ENCODE results near the gene DAAM1. TPM values are rescaled to one million over a fixed set of nuclear protein-coding genes. Genes with fewer than 3 reads are reported as not detected.

The DAAM1 gene
- total RNA-seq (2022) (35.3 and 37.3 TPM in 2 replicates), Bru-seq, nascent RNA (percentile 74 among the genes with signal in this experiment), BruChase-seq, experiment 1, labeled RNA remaining after a 2-hour chase (percentile 67 among the genes with signal in this experiment), BruChase-seq, experiment 2, labeled RNA remaining after a 6-hour chase (percentile 62 among the genes with signal in this experiment)
- long read RNA-seq, full-length matches to known transcripts = 13 of 17 reads
- long read RNA-seq, partial matches to known transcripts = 1 of 17 reads
- long read RNA-seq, other reads (novel, unspliced or antisense) = 3 of 17 reads

DNA sequence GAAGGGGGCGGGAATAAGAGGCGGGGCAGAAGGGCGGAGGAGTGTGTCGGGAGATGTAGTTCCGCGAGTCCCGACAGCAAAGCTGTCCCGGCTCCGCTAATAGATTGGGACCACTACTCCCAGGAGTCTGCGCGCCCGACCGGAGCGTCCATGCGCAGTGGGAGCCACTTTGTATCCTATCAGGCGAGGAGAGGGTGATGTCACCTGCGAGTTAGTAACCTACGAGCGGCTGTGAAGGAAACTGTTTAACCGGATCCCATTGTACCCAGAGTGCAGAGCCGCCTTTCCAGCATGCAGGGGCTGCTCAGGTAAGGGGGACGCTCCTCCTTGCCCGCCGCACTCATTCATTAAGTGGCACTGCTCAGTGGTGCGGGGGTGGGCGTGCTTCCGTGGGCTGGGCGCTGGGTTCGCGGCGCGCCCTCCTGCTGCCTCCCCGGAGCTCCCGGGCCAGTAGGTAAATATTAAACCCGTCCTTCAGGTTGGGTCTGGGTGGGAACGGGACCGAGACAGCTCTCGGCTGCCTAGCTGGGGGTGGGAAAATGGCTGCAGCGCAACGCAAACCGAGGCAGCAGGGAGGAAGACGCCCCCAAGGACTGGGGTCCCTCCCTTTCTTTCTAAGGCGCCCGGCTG is at the start of gene DAAM1:
Gene DAAM1 (plus strand): TSS at position 207 of the 630 bp plus-strand sequence. CDS start 74,811 bp downstream, outside the sequence.
- peak within 1 kb of the TSS; percentile 89 for H3K4me3 ChIP-seq (ENCODE audit: low read depth, low read length)
- no peaks in the 10 kb centered on the region for H3K27me3 ChIP-seq (replicated peaks; ENCODE audit: control insufficient read depth, insufficient read depth, low read length)
- intact Hi-C loops (cut with micrococcal nuclease; ENCODE audit: unreplicated experiment) = loop anchor here (2.0 kb wide), 2 partner anchors 62 to 126 kb away; no protein-coding TSS in a partner anchor
- Mint-ChIP-seq H3K4me1 (ENCODE audit: low read depth, unreplicated experiment) (peaks cover 11% of the 10 kb centered on the region), H3K4me3 (ENCODE audit: unreplicated experiment) (peak within 1 kb of the TSS; percentile 96), H3K9me3 (ENCODE audit: unreplicated experiment) (no peaks in the 10 kb centered on the region), H3K36me3 (ENCODE audit: insufficient read depth, unreplicated experiment) (no peaks in the 10 kb centered on the region), H3K27ac (ENCODE audit: unreplicated experiment) (peak within 1 kb of the TSS; percentile 31), H3K27me3 (ENCODE audit: insufficient read depth, unreplicated experiment) (peaks cover 2% of the 10 kb centered on the region)
- no peaks in the 10 kb centered on the region for H3K9me3 ChIP-seq
- ChIA-PET POLR2A (interaction anchor here (0.5 to 1.2 kb wide), 4 partner anchors 9 to 552 kb away, joined by 3 to 6 read pairs (median 3); partner anchors contain the start of genes JKAMP and L3HYPDH), CTCF (interaction anchor here (0.6 to 1.4 kb wide), 8 partner anchors 27 to 701 kb away, joined by 3 to 5 read pairs (median 3); no protein-coding TSS in a partner anchor)
- H3K4me1 ChIP-seq = 0 out of 2 replicates have a peak, but pooled peaks cover 5% of the 10 kb centered on the region
- TF ChIP-seq, protein P1, sequence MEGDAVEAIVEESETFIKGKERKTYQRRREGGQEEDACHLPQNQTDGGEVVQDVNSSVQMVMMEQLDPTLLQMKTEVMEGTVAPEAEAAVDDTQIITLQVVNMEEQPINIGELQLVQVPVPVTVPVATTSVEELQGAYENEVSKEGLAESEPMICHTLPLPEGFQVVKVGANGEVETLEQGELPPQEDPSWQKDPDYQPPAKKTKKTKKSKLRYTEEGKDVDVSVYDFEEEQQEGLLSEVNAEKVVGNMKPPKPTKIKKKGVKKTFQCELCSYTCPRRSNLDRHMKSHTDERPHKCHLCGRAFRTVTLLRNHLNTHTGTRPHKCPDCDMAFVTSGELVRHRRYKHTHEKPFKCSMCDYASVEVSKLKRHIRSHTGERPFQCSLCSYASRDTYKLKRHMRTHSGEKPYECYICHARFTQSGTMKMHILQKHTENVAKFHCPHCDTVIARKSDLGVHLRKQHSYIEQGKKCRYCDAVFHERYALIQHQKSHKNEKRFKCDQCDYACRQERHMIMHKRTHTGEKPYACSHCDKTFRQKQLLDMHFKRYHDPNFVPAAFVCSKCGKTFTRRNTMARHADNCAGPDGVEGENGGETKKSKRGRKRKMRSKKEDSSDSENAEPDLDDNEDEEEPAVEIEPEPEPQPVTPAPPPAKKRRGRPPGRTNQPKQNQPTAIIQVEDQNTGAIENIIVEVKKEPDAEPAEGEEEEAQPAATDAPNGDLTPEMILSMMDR (IDR thresholded peaks at IDR 0.05; ENCODE audit: insufficient read depth in 1 of 2, low read depth in 1 of 2, low read length in 1 of 2, severe bottlenecking in 1 of 2, unreplicated experiment in 1 of 2) = no peak
- H3K36me3 ChIP-seq (ENCODE audit: control insufficient read depth, insufficient read depth, low read length) = no peaks in the 10 kb centered on the region
- peak; percentile 96 to 98 for DNase-seq
- no TSS peak for BruUV-seq (replicated peaks)

DNA sequence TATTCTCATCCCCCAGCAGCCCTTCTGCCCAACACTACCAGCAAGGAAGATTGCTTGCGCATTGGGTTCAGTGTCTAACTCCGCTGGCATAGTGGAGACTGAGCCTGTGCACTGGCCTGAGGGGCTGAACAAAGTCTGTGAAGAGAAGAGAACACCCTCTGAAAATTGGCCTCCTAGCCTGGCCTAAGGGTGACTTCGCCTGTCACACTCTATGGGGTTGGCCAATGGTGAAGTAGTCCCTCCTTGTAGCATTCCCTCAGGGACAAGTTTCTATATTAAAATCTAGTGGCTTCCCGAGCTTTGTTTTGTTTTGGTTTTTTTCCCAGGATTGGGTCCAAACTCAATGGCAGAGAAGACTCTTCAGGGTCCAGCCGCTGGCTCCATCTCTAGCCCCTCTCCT is 49.1 kb upstream of the DAAM1 start:
- H3K9me3 ChIP-seq = no peaks in the 10 kb centered on the region
- no peak for DNase-seq
- no peaks in the 10 kb centered on the region for H3K36me3 ChIP-seq (ENCODE audit: control insufficient read depth, insufficient read depth, low read length)
- Mint-ChIP-seq H3K36me3 (ENCODE audit: insufficient read depth, unreplicated experiment) (no peaks in the 10 kb centered on the region), H3K4me1 (ENCODE audit: low read depth, unreplicated experiment) (no peaks in the 10 kb centered on the region), H3K4me3 (ENCODE audit: unreplicated experiment) (no peak overlapping the region), H3K9me3 (ENCODE audit: unreplicated experiment) (no peaks in the 10 kb centered on the region), H3K27me3 (ENCODE audit: insufficient read depth, unreplicated experiment) (peaks cover 13% of the 10 kb centered on the region), H3K27ac (ENCODE audit: unreplicated experiment) (no peak overlapping the region)
- POLR2A ChIA-PET = no interaction called here
- H3K4me1 ChIP-seq = no peaks in the 10 kb centered on the region
- no peaks in the 10 kb centered on the region for H3K27me3 ChIP-seq (replicated peaks; ENCODE audit: control insufficient read depth, insufficient read depth, low read length)
- intact Hi-C loops (cut with micrococcal nuclease; ENCODE audit: unreplicated experiment) = no loop called here
- BruUV-seq (replicated peaks) = no TSS peak
- TF ChIP-seq, protein P1 (IDR thresholded peaks at IDR 0.05; ENCODE audit: insufficient read depth in 1 of 2, low read depth in 1 of 2, low read length in 1 of 2, severe bottlenecking in 1 of 2, unreplicated experiment in 1 of 2) = no peak
- no peak overlapping the region for H3K4me3 ChIP-seq (ENCODE audit: low read depth, low read length)
- CTCF ChIA-PET = no interaction called here

DNA sequence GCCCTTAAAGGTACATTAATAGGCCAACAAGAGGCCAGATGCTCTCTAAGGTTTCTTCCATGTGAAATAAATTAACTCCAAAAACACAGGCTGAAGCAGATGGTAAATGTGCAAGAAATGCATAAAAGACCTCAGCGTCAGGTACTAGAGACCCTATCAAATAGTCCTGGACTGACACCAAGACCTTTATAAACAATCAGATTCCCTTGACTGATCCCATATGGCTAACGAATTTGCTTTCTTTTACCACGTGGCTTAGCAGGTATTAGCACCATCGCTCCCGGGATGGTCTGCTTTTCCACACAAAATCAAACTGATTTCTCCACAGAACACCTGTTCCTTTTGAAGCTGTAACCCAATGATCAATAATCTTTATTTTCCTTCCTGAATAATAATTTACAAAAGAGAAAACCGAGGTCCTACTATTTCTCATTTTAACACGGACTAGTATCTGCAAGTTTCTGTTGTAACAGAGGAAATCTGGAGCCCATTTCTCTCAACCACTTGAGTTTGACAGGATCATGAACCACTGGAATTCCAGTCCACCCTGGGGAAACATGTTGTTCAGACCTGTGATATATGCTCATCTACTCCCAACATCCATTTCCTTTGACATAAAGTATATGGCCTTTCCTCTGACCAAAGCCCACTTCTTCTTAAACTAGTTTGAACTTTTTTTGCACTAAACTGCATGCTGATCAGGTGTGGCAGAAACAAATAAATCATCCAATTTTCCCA is 48.2 kb upstream of the DAAM1 start:
- H3K36me3 ChIP-seq (ENCODE audit: control insufficient read depth, insufficient read depth, low read length) = no peaks in the 10 kb centered on the region
- no TSS peak for BruUV-seq (replicated peaks)
- H3K4me1 ChIP-seq = no peaks in the 10 kb centered on the region
- H3K9me3 ChIP-seq = no peaks in the 10 kb centered on the region
- no peak for DNase-seq
- ChIA-PET CTCF (no interaction called here), POLR2A (no interaction called here)
- H3K4me1 Mint-ChIP-seq (ENCODE audit: low read depth, unreplicated experiment) = no peaks in the 10 kb centered on the region
- H3K27ac Mint-ChIP-seq (ENCODE audit: unreplicated experiment) = no peak overlapping the region
- H3K4me3 Mint-ChIP-seq (ENCODE audit: unreplicated experiment) = no peak overlapping the region
- TF ChIP-seq, protein P1 (IDR thresholded peaks at IDR 0.05; ENCODE audit: insufficient read depth in 1 of 2, low read depth in 1 of 2, low read length in 1 of 2, severe bottlenecking in 1 of 2, unreplicated experiment in 1 of 2) = no peak
- no peaks in the 10 kb centered on the region for H3K36me3 Mint-ChIP-seq (ENCODE audit: insufficient read depth, unreplicated experiment)
- peaks cover 19% of the 10 kb centered on the region for H3K27me3 Mint-ChIP-seq (ENCODE audit: insufficient read depth, unreplicated experiment)
- H3K4me3 ChIP-seq (ENCODE audit: low read depth, low read length) = no peak overlapping the region
- no peaks in the 10 kb centered on the region for H3K9me3 Mint-ChIP-seq (ENCODE audit: unreplicated experiment)
- intact Hi-C loops (cut with micrococcal nuclease; ENCODE audit: unreplicated experiment) = no loop called here
- no peaks in the 10 kb centered on the region for H3K27me3 ChIP-seq (replicated peaks; ENCODE audit: control insufficient read depth, insufficient read depth, low read length)
